Measurements from ENCODE around the gene SLU7. TPM values are rescaled to one million over a fixed set of nuclear protein-coding genes. Genes with fewer than 3 reads are reported as not detected.

The SLU7 gene
- polyA plus RNA-seq (2011; rRNA removed), result 12.5 and 28.2 TPM in 2 replicates
- 8.1 and 8.2 TPM in 2 replicates for polyA minus RNA-seq (2011; rRNA and poly(A)+ RNA removed)

DNA sequence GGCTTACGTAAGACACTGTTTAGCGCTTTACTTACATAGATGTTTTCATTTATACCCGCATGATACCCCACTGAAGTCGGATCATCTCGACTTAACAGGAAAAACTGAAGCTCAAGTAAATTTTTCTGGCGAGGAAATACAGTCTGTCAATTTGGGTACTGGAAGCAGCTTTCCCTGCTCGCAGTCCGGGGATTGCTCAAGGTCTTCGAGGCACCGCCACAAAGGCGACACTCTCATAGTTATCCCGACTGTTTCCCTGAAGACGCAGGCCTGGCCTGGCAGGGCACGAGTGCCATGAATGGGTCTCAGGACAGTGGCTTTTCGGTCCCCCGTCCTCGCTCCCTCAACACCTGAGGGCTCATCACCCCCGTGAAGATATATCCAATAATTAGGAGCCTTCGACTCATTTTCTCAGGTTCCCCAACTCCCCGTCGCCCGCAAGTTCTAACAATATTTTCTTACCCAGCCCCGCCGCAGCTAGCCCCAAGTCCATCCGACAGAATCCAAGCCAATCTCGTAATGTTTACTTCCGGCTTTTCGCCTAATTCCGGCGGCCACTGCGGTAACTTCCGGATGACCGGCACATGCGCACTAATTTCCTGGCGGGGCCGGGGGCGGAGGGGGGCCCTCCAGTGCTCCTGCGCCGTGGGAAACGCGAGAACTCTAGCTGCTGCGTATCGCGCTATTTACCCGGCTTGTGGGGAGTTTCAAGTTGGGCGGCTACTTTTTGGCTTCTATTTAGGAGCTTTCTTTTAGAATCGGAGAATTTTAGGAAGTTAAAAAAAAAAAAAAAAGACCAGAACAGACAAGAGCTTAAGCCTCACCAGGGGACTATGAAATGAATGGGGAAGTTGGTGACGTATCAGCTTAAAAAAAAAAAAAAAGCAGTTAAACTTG, at the start of gene SLU7:
SLU7 (minus strand) TSS at position 521 of the 897 bp plus-strand sequence. CDS start 3,787 bp downstream, outside the sequence.
- POLR2A ChIA-PET, result interaction anchor here (0.6 to 1.3 kb wide), 4 partner anchors 18 to 1211 kb away, joined by 4 to 11 read pairs (median 9); partner anchors contain the start of gene FAM200C
- CTCF ChIA-PET, result interaction anchor here (3.2 kb wide), 1 partner anchor 20 kb away, joined by 13 read pairs; no protein-coding TSS in a partner anchor
- peak within 1 kb of the TSS; percentile 91 for H3K4me3 ChIP-seq (ENCODE audit: low read depth, low read length)
- no peaks in the 10 kb centered on the region for H3K27me3 ChIP-seq (ENCODE audit: control insufficient read depth, insufficient read depth, low read length)
- TF ChIP-seq, protein P1, sequence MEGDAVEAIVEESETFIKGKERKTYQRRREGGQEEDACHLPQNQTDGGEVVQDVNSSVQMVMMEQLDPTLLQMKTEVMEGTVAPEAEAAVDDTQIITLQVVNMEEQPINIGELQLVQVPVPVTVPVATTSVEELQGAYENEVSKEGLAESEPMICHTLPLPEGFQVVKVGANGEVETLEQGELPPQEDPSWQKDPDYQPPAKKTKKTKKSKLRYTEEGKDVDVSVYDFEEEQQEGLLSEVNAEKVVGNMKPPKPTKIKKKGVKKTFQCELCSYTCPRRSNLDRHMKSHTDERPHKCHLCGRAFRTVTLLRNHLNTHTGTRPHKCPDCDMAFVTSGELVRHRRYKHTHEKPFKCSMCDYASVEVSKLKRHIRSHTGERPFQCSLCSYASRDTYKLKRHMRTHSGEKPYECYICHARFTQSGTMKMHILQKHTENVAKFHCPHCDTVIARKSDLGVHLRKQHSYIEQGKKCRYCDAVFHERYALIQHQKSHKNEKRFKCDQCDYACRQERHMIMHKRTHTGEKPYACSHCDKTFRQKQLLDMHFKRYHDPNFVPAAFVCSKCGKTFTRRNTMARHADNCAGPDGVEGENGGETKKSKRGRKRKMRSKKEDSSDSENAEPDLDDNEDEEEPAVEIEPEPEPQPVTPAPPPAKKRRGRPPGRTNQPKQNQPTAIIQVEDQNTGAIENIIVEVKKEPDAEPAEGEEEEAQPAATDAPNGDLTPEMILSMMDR (IDR thresholded peaks at IDR 0.05; ENCODE audit: insufficient read depth, low read depth, low read length), result no peak
- 0 out of 2 replicates have a peak, but pooled peaks cover 2% of the 10 kb centered on the region for H3K36me3 ChIP-seq (ENCODE audit: control insufficient read depth, insufficient read depth, low read length)
- DNase-seq (ENCODE audit: low read depth), result peak; percentile 86

DNA sequence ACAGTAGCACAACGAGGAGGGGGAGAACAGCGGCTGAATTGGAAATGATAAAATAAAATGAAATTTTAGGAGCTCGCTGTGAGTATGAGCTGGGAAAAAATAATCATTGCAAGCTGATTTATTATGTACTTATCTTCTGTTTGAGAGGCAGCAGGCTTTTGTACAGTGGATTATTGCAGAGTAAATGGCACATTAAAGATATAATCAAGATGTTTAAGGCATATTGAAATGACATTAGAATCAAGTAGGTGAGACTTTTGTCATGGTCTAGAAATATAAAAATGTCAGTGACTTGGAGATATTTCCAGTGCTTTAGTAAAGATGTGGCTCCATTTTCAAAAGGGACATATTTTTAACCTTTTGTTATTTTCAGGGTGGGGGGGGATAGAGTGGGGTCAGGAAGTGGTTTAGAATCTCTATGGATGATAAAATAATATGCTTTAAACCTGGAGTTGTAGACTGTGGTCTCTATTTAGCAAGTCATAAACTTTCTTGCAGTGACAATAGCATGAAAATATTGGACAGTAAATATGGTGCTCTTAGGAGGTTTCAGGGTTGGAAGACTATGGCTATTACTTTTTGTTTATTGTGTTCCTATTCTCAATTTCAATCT, 49.6 kb upstream of the SLU7 start:
- Histone ChIP-seq H3K36me3 (ENCODE audit: control insufficient read depth, insufficient read depth, low read length) (no peaks in the 10 kb centered on the region), H3K4me3 (ENCODE audit: low read depth, low read length) (no peak overlapping the region), H3K27me3 (ENCODE audit: control insufficient read depth, insufficient read depth, low read length) (no peaks in the 10 kb centered on the region)
- ChIA-PET POLR2A (no interaction called here), CTCF (interaction anchor here (3.7 kb wide), 1 partner anchor 29 kb away, joined by 33 read pairs; no protein-coding TSS in a partner anchor)
- DNase-seq (ENCODE audit: low read depth), result no peak
- TF ChIP-seq, protein P1 (IDR thresholded peaks at IDR 0.05; ENCODE audit: insufficient read depth, low read depth, low read length), result no peak

DNA sequence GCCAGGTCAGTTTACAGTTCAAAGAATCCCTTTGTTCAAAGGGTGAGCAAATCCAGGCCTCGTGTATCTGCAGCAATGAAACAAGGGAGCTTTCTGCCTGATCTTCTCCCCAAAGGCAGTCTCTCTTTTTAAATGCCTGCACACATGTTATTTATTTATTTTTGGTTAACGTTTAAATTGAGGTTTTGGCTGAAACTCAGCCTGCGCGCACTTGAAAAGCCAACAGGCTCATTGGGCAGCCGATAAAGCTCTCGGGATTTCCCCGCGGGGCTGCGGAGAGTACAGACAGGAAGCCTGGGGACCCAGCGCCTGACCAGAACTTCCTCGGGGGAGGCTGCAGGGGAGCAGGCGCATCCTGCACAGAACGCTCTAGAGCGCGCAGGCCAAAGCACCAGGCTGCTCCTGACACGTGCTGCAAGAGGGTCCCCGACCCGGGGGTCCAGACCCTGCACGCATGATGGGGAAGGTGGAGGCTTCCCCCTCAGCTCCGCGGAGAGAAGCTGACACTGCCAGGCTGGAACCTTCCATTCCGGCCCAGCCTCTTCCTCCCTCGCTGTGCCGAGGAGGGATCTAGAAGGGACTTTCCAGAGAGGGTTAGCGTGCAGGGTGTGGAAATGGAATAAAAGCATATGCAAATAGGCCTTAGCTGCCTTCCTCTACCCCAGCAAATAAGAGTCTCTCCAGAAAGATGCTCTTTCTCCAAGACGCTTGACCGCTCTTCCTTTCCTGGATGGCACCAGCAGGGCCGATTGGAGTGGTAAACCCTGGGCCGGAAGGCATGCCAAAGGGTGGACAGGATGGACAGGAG, 48.9 kb upstream of the SLU7 start:
- POLR2A ChIA-PET, result no interaction called here
- CTCF ChIA-PET, result interaction anchor here (0.7 to 3.7 kb wide), 3 partner anchors 28 to 40 kb away, joined by 3 to 33 read pairs (median 3); no protein-coding TSS in a partner anchor
- no peak overlapping the region for H3K4me3 ChIP-seq (ENCODE audit: low read depth, low read length)
- no peaks in the 10 kb centered on the region for H3K27me3 ChIP-seq (ENCODE audit: control insufficient read depth, insufficient read depth, low read length)
- H3K36me3 ChIP-seq (ENCODE audit: control insufficient read depth, insufficient read depth, low read length), result no peaks in the 10 kb centered on the region
- TF ChIP-seq, protein P1 (IDR thresholded peaks at IDR 0.05; ENCODE audit: insufficient read depth, low read depth, low read length), result no peak
- DNase-seq (ENCODE audit: low read depth), result peak; percentile 68

DNA sequence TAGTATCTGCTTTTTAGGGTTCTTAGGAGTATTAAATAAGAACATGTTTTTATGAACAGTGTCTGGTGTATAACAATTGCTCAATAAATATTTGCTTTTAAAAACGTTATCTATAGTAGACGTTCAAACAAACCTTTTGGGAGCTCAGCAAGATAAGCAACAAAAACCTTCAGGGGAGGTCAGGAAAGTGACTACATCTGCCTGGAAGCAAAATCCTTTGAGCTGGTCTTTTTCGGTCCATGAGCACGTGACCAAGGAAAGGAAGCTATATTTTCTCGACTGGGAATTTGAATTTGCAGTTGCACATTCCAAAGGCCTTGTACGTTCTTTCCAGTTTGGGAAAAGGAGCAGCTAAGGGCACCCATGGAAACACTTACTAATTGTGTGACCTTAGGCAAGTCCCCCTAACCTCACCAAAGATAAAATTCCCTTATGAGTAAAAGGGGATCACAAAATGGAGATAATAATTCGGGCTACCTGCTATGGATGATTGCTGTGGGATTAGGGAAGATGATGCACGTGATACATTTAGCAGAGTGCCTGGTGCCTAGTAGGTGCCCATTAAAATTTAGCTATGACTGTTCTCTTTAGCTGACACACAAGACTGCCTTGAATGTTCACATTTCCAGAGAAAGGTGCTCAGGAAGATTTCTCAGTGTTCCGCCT, 48.1 kb upstream of the SLU7 start:
- POLR2A ChIA-PET, result no interaction called here
- no peak for DNase-seq (ENCODE audit: low read depth)

More for the DNA sequence above, 48.1 kb upstream of the SLU7 start:
- Histone ChIP-seq H3K27me3 (ENCODE audit: control insufficient read depth, insufficient read depth, low read length) (no peaks in the 10 kb centered on the region), H3K4me3 (ENCODE audit: low read depth, low read length) (no peak overlapping the region), H3K36me3 (ENCODE audit: control insufficient read depth, insufficient read depth, low read length) (no peaks in the 10 kb centered on the region)
- TF ChIP-seq, protein P1 (IDR thresholded peaks at IDR 0.05; ENCODE audit: insufficient read depth, low read depth, low read length), result no peak
- CTCF ChIA-PET, result interaction anchor here (0.7 to 3.7 kb wide), 3 partner anchors 27 to 41 kb away, joined by 3 to 33 read pairs (median 3); no protein-coding TSS in a partner anchor

All from BJ (cell line).